NCI-H1436 treated with DMSO at 0.1 percent for 48 hours (cell line): Measurements from ENCODE around the gene PIGS.

Experiments used
- DNase-seq: peaks from one replicate; lab custom pipeline; 2025; lab: John Stamatoyannopoulos, UW

PIGS gene

DNA sequence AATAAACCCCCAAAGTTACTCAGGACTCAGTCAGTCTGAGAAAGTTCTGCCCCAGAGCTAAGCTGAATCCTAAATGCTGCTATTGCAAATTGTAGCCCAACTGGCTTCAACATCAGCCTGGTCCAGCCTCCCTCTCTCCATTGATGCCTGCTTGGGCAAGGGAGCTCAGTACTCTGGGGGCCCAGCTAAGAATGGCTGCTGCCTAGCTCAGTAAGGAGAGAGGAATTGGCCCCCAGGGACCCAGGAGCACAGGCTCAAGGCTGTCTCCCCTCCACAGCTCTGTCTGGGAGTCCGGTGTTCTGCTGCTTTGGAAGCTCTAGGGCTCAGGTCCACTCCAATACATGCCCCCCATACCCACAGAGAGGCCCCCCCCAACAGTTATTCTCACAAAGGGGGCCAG, 20.5 kb downstream of the PIGS start:
- no peak for DNase-seq

DNA sequence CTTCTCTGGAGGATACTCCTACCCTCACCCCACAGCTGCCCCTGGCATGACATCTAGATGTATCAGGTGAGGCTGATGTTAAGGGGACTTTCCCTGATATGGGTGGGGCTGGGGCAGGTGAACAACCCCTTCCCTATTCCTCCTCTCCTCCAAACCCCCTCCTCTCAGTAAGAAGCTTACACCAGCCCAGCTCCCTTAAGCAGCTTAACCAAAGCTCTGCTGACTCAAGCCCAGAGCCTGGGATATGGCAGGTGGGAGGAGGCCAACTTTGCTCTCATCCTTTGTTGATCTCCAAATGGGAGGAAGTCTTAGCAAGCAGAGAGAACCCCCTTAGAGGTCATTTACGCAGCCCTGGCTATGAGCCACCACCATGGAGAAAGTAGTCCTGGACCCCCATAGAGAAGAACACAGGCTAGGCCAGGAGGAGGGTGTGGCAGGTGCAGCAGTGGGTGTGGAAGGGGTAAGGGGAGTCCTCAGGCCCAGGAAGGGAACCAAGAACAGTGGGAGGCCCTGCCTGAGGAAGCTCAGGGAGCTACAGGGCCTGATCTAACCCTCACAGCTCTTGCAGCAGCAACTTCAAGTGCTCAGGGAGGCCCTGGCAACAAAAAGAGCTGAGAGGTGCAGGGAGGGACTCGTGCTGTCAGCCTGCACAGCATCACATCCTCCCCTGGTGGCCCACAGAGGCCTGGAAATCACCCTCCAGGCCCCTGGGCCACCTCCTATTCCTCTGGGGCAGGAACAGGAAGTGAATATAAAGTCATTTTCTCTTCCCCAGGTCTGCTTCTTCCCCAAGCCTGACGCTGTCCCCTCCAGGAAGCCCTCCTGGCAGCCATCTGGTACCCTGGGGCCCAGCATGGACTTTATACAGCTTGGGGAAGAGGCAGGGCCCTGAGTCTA, 21.8 kb downstream of the PIGS start:
- no peak for DNase-seq

DNA sequence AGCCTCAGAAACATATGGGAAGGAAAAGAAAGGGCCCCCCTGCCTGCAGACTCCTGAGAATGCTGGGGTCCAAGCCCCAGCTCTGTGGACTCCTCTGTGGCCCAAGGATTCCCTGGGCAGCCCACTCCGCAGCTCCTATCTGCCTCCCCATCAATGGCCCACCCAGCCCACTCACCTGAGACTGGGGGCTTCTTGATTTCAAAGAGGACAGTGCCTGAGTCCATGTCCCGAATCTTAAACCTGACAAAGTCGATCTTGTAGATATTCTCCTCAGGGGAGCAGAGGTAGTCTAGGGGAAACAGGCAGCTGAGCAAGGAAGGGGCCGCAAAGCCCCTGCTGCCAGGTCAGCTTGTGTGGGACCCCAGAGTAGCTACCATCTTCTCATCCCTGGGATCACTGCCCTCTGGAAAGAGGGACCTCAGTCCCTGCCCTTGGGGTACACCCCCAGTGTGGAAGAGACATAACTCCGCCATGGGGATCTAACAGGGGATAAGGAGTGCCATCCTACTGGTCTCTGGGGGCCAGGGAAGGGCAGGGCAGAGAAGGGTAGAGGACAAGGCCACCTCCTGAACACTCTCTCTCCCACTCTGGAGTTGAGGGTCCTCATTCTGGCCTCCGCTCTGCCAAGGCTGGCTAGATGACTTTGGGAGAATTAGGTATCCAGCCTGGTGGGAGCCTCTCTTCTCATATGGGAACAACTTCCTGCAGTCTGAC, 22.8 kb downstream of the PIGS start:
- no peak for DNase-seq

GRCh38 chr17:28547623-28548416, 23.5 kb downstream of the PIGS start:
- DNase-seq: no peak

- DNase-seq: no peak
Observed at GRCh38 chr17:28547096-28547622, 24.2 kb downstream of the PIGS start.

DNA sequence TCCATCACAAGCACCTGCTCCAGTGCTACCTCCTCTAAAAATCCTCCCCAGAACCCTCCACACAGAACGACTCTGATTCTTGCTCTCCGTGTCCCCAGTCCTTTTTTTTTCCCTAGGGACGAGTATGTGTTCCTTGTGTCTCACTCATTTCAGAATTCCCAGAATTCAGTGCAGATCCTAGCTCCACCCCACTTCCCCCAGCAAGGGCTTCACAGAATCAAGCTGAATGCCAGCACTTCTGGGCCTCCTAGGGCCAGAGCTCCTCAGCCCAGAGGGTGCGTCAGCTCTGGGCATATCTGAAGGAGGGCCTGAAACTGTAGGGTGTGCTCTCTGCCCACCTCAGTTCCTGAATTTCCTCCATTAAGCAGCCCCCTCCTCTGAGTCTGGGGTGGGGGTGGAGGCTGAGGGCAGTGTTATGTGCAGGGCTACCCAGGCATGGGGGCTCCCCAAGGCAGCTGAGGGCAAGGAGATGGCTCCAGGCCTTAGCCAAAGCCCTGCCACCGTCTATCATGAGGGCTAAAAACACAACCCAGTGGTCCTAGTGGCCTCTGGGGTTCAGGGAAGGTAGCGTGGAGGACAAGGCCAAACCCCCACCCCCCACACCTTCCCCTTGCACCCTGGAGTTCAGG, 25.4 kb downstream of the PIGS start:
- DNase-seq: no peak

GRCh38 chr17:28545141-28545503, 26.2 kb downstream of the PIGS start:
- no peak for DNase-seq

DNA sequence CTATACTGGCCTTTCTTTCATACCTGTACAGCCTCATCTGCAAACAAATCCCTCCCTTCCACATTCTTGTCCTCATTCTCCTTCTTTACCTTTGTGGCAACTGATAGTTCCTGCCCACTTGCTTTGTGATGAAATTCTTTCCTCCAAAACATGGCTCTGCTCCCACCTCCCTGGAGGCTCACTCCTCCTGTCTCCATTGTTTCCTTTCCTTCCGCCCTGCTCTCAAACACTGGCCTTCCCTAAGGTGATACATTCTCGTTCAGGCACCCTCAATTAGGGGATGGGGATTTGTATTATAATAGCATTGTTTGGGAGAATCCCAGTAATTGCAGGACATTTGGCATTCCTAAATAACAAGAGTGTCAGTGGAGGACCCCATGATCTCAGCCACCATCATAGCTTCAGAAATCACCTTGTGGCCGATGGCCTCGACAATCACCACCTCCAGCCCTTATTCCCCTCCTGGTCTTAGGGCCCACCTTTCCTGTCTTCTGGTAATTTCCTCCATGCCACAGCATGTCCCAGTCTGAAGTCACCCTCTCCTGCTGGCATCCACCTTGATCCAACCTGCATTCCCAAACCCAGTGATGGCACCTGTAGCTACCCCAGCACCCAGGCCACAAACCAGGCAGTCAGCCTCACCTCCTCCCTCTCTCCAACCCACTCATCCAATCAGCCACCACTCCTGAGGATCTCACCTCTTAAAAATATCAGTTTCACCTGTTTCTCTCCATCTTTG, 26.8 kb downstream of the PIGS start:
- no peak for DNase-seq

- no peak for DNase-seq
Observed at GRCh38 chr17:28541439-28541838, 29.9 kb downstream of the PIGS start.

GRCh38 chr17:28540231-28540630, 31.1 kb downstream of the PIGS start:
- DNase-seq: no peak

GRCh38 chr17:28538296-28538895, 32.9 kb downstream of the PIGS start:
- DNase-seq: no peak

GRCh38 chr17:28537219-28537610, 34.1 kb downstream of the PIGS start:
- DNase-seq: no peak

- no peak for DNase-seq
Observed at GRCh38 chr17:28536532-28537218, 34.6 kb downstream of the PIGS start.

DNA sequence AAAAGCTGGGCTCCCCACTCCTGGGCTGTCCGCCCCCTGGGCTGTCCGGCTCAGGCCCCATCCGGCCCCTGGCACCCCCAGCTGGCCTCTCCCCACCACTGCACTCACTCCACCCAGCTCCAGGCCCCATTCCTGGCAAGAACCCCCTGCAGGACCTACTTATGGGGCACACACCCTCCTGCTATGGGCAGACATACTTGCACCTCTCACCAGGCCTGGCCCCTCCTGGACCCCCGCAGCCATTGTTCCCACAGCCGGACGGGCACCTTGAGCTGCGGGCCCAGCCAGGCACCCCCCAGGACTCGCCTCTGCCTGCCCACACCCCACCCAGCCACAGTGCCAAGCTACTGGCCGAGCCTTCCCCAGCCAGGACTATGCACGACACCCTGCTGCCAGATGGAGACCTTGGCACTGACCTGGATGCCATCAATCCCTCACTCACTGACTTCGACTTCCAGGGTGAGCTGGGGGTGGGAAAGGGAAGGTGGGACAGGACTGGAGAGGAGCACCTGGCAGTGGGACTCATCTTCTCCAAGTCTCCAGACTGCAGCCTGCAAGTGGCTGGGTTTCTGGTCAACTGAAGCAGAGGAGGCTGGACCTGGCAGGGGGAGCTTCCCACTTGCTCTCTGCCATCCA, 36.5 kb downstream of the PIGS start:
- no peak for DNase-seq

- no peak for DNase-seq
Observed at GRCh38 chr17:28533091-28533807, 38.1 kb downstream of the PIGS start.

DNA sequence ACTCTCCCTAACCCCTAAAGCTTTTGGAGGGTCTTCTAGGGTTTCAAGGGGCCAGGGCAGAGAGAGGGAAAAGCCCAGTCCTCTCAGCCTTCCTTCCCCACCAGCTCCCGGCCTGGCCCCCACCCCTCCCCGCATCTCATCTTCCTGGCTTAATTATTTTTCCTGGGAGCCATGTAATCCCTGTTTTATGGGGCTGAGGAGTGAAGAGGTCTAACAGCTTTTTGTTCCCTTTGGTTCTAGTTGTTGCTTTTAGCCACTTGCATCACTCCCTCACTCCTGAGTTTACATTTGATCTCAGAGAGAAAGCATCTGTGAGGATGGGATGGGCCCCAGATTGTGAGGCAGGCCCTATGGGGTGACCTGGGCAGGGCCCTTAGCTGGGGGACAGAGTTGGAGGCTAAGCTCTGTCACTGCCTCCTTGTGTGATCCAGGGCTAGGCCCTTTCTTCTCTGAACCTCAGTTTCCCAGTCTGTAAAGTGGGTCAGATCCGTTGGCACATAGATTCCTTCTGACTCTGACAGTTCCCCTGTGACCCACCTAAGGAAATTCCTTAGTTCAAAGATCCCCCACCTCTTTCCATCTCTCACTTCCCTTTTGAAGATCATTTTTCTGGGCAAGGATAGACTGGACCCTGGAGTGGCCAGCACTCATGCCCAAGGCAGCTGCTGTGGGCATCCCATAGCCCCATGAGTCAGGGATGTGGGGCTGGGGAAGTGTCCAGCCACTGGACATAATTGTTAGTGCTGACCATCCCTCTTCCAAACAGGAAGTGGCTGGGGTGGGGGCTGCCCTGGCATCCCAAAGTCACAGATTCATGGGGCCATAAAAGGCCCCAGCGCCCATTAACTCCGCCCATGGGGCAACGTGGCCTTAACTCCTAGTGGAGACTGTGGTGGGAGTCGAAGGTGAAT, 39.0 kb downstream of the PIGS start:
- no peak for DNase-seq

- DNase-seq: no peak
Observed at GRCh38 chr17:28530926-28531325, 40.4 kb downstream of the PIGS start.

DNA sequence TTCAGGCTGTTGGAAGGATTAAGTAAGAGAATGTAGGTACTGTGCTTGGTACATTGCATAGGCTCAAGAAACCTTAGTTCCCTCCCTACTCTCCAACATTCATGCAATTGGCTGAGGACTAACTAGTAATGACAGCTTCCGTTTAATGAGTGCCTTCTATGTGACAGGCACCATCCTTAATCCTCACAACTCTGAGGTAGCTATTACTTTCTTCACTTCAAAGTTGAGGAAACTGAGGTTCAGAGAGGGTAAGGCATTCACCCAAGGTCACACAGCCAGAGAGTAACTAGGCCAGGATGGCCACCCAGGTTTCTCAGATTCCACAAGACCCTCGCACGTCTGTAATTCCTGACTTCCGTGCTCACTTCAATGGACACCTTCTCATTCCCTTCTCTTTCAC, 41.1 kb downstream of the PIGS start:
- no peak for DNase-seq
